GM12878 (cell line): ENCODE results near the gene INPP5D.

ENCODE experiments used
- BACH1 ChIP-seq: fragments of 450-650 bp; IDR thresholded peaks from 2 replicates; pipeline ENCODE4 v1.6.1; 2017; ENCODE audit warnings: mild to moderate bottlenecking, borderline replicate concordance
- CEBPZ ChIP-seq: fragments of 150-350 bp; IDR thresholded peaks from 2 replicates; pipeline ENCODE4 v1.6.1; 2016; ENCODE audit warnings: low read depth, low read length
- CREB1 ChIP-seq: IDR thresholded peaks from 2 replicates; pipeline ENCODE4 v1.6.1; 2012; ENCODE audit warnings: low read depth, mild to moderate bottlenecking, inconsistent platforms
- CTCF ChIP-seq, 3 experiments: IDR thresholded peaks in 2 of 3; conservative IDR thresholded peaks in 1 of 3; 2 replicates each; pipeline ENCODE4 v1.5.1; 2011; ENCODE audit warnings: low read depth in 3 of 3, low read length in 3 of 3, mild to moderate bottlenecking in 3 of 3, control low read depth in 2 of 3, moderate library complexity in 2 of 3, inconsistent platforms in 1 of 3, mixed read lengths in 1 of 3; ENCODE audit not compliant: control insufficient read depth in 2 of 3, insufficient read depth in 1 of 3; ENCODE audit errors: extremely low read depth in 1 of 3
- MTA2 ChIP-seq: fragments of 450-650 bp; IDR thresholded peaks from 2 replicates; pipeline ENCODE4 v1.6.1; 2016; ENCODE audit warnings: low read depth, mild to moderate bottlenecking, moderate library complexity
- MYB ChIP-seq: fragments of 150-350 bp; IDR thresholded peaks from 2 replicates; pipeline ENCODE4 v1.6.1; 2014; ENCODE audit warnings: mild to moderate bottlenecking, low read depth, low read length, borderline replicate concordance
- NR2F1 ChIP-seq: fragments of 450-650 bp; conservative IDR thresholded peaks from 2 replicates; pipeline ENCODE4 v1.6.1; 2017; ENCODE audit warnings: mild to moderate bottlenecking
- POLR2A ChIP-seq: IDR thresholded peaks from 2 replicates; pipeline ENCODE4 v1.6.1; 2011; ENCODE audit warnings: low read depth, mild to moderate bottlenecking, low read length
- POLR2AphosphoS5 ChIP-seq: IDR thresholded peaks from 2 replicates; pipeline ENCODE4 v1.6.1; 2011; ENCODE audit warnings: mild to moderate bottlenecking, low read length, inconsistent platforms
- RAD21 ChIP-seq: IDR thresholded peaks from 2 replicates; pipeline ENCODE4 v1.6.1; 2011; ENCODE audit warnings: mild to moderate bottlenecking, low read depth, low read length, moderate library complexity; ENCODE audit not compliant: insufficient read depth
- REST ChIP-seq: IDR thresholded peaks from 2 replicates; pipeline ENCODE4 v1.6.1; 2012; ENCODE audit warnings: mild to moderate bottlenecking, low read depth, low read length
- SRF ChIP-seq, 2 experiments: IDR thresholded peaks; 2 replicates each; pipeline ENCODE4 v1.6.1; 2011; ENCODE audit warnings: low read depth in 2 of 2, low read length in 2 of 2, mild to moderate bottlenecking in 1 of 2, moderate library complexity in 1 of 2

- TF ChIP-seq CREB1 (no peak), CEBPZ (no peak), MYB (no peak), SRF (IDR thresholded peaks at IDR 0.05; ENCODE audit: low read depth in 2 of 2, low read length in 2 of 2) (no peak), MTA2 (no peak), BACH1 (no peak), POLR2A (no peak), NR2F1 (no peak), CTCF (IDR thresholded peaks at IDR 0.05 in 2 of 3, conservative IDR thresholded peaks at IDR 0.05 in 1 of 3; ENCODE audit: control insufficient read depth in 2 of 3, extremely low read depth in 1 of 3, insufficient read depth in 1 of 3, low read depth in 3 of 3, low read length in 3 of 3) (no peak), RAD21 (no peak), REST (no peak), POLR2AphosphoS5 (no peak)
Observed at GRCh38 chr2:233039212-233039845, 20.8 kb upstream of the INPP5D start.
